ENCODE measurements around the gene KDF1.

DNA sequence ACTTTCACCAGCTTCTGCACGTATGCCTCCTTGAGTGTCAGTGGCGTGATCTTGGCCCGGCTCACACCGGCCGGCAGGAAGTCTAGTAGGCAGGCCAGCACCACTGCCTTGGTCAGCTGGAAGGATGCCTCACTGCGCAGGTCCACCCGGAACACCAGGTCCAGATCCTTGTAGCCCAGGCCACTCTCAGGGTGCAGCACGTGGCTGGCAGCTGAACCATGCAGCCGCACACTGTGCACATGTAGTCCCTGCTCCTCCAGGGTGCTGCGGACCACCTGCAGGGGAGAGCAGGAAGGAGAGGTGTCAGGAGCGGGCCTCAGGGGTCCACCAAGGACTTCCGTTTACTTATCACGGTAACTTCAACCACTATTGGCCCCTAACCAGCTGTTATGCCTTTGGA, 46.4 kb upstream of the KDF1 start:
- TF ChIP-seq, protein P1, sequence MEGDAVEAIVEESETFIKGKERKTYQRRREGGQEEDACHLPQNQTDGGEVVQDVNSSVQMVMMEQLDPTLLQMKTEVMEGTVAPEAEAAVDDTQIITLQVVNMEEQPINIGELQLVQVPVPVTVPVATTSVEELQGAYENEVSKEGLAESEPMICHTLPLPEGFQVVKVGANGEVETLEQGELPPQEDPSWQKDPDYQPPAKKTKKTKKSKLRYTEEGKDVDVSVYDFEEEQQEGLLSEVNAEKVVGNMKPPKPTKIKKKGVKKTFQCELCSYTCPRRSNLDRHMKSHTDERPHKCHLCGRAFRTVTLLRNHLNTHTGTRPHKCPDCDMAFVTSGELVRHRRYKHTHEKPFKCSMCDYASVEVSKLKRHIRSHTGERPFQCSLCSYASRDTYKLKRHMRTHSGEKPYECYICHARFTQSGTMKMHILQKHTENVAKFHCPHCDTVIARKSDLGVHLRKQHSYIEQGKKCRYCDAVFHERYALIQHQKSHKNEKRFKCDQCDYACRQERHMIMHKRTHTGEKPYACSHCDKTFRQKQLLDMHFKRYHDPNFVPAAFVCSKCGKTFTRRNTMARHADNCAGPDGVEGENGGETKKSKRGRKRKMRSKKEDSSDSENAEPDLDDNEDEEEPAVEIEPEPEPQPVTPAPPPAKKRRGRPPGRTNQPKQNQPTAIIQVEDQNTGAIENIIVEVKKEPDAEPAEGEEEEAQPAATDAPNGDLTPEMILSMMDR (conservative IDR thresholded peaks at IDR 0.05) = no peak
- TF ChIP-seq ZFX (IDR thresholded peaks at IDR 0.05) = no peak
